Measurements from ENCODE around the gene ZNF492.

ZNF492 gene

GRCh38 chr19:22603518-22604440, 30.3 kb upstream of the ZNF492 start:
- H3K4me3 ChIP-seq (ENCODE audit: low read depth, low read length) = no peak overlapping the region
- no peak for DNase-seq (ENCODE audit: low read depth, low spot score)
- CTCF ChIA-PET = no interaction called here
- POLR2A ChIA-PET = no interaction called here
- no peak for TF ChIP-seq CTCF (IDR thresholded peaks at IDR 0.05; ENCODE audit: insufficient read depth, low read length, missing control alignments)

GRCh38 chr19:22604571-22605274, 29.4 kb upstream of the ZNF492 start:
- no peak for TF ChIP-seq CTCF (IDR thresholded peaks at IDR 0.05; ENCODE audit: insufficient read depth, low read length, missing control alignments)
- CTCF ChIA-PET = no interaction called here
- POLR2A ChIA-PET = no interaction called here

GRCh38 chr19:22605275-22606211, 28.6 kb upstream of the ZNF492 start:
- ChIA-PET CTCF (no interaction called here), POLR2A (no interaction called here)
- H3K4me3 ChIP-seq (ENCODE audit: low read depth, low read length) = no peak overlapping the region
- TF ChIP-seq CTCF (IDR thresholded peaks at IDR 0.05; ENCODE audit: insufficient read depth, low read length, missing control alignments) = no peak
- no peak for DNase-seq (ENCODE audit: low read depth, low spot score)

More at GRCh38 chr19:22604571-22605274, 29.4 kb upstream of the ZNF492 start:
- DNase-seq (ENCODE audit: low read depth, low spot score) = no peak
- H3K4me3 ChIP-seq (ENCODE audit: low read depth, low read length) = no peak overlapping the region

GRCh38 chr19:22606212-22606553, 27.9 kb upstream of the ZNF492 start:
- DNase-seq (ENCODE audit: low read depth, low spot score) = no peak
- H3K4me3 ChIP-seq (ENCODE audit: low read depth, low read length) = no peak overlapping the region
- ChIA-PET CTCF (no interaction called here), POLR2A (no interaction called here)
- no peak for TF ChIP-seq CTCF (IDR thresholded peaks at IDR 0.05; ENCODE audit: insufficient read depth, low read length, missing control alignments)

- no peak overlapping the region for H3K4me3 ChIP-seq (ENCODE audit: low read depth, low read length)
- TF ChIP-seq CTCF (IDR thresholded peaks at IDR 0.05; ENCODE audit: insufficient read depth, low read length, missing control alignments) = no peak
- no peak for DNase-seq (ENCODE audit: low read depth, low spot score)
- ChIA-PET POLR2A (no interaction called here), CTCF (no interaction called here)
Observed at GRCh38 chr19:22606954-22607652, 27.0 kb upstream of the ZNF492 start.

All from AG04449 (cell line).